ENCODE data around the gene STH.

Gene STH

DNA sequence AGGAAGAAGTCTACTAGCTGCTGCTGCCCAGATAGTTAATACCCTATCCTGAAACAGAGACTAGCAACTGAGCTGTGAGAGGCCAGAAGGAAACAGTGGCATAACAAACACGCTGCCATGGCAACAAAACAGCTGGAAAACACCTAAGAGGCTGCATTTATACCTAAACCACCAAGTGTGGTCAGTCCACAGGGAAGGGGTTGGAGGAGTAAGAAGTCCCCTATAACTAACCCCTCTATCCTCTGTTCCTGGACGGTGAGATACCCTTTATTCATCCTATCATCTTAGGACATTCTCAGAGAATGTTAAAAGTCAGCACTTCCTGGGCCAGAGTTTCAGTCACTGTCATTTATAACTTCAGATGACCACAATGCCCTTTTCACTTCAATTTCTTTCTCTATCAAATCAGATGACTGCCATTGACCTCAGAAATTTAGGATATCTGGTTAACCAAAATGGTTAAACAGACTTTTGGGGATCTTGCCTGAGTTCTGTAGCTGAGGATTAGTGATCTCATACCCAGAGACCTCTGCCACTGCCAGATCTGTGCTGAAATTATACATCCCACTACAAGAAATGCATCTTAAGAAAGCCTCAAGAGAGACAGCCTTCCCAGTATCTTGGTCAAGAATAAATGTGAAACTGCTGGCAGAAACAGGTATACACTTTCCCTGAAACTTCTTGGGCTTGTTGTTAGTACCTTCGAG lies 36.2 kb downstream of the STH start:
- no peaks in the 10 kb centered on the region for H3K27me3 ChIP-seq (ENCODE audit: insufficient read depth, low read length)
- peaks cover 98% of the 10 kb centered on the region for H3K36me3 ChIP-seq (ENCODE audit: insufficient read depth, low read length)

DNA sequence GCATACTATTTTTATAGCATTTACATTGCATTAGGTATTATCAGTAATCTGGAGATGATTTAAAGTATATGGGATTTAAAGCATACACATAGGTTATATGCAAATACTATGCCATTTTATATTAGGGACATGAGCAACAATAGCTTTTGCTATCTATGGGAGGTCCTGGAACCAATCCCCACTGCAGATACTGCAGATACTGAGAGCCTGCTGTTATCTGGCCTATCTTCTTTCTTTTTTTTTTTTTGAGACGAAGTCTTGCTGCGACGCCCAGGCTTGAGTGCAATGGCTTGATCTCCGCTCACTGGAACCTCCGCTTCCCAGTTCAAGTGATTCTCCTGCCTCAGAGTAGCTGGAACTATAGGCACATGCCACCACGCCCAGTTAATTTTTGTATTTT lies 37.4 kb downstream of the STH start:
- Histone ChIP-seq H4K20me1 (ENCODE audit: insufficient read depth, low read length) (no peaks in the 10 kb centered on the region), H3K4me3 (ENCODE audit: low read depth, low read length, poor library complexity, severe bottlenecking) (no peak overlapping the region), H3K4me2 (ENCODE audit: low read length) (no peak overlapping the region), H2AFZ (ENCODE audit: low read length) (no peak overlapping the region), H3K4me1 (ENCODE audit: insufficient read depth, low read length, severe bottlenecking) (no peaks in the 10 kb centered on the region), H3K9me3 (ENCODE audit: low read length) (no peaks in the 10 kb centered on the region), H3F3A (ENCODE audit: insufficient read depth, low read length) (no peaks in the 10 kb centered on the region), H3K36me3 (ENCODE audit: insufficient read depth, low read length) (peaks cover 100% of the 10 kb centered on the region), H3K27me3 (ENCODE audit: insufficient read depth, low read length) (no peaks in the 10 kb centered on the region), H3K79me2 (ENCODE audit: insufficient read depth, low read length) (no peaks in the 10 kb centered on the region), H3K9ac (ENCODE audit: low read length) (no peak overlapping the region), H3K27ac (ENCODE audit: low read depth, low read length, poor library complexity, severe bottlenecking) (no peak overlapping the region), H3K9me2 (ENCODE audit: low read depth, low read length) (no peaks in the 10 kb centered on the region)
- TF ChIP-seq CTCF (IDR thresholded peaks at IDR 0.05; ENCODE audit: low read length): no peak
- TF ChIP-seq EZH2 (IDR thresholded peaks at IDR 0.05; ENCODE audit: borderline replicate concordance, low read length): no peak

More for the DNA sequence above, 36.2 kb downstream of the STH start:
- Histone ChIP-seq H3K4me1 (ENCODE audit: insufficient read depth, low read length, severe bottlenecking) (no peaks in the 10 kb centered on the region), H3K27ac (ENCODE audit: low read depth, low read length, poor library complexity, severe bottlenecking) (no peak overlapping the region), H3F3A (ENCODE audit: insufficient read depth, low read length) (no peaks in the 10 kb centered on the region), H3K9me3 (ENCODE audit: low read length) (no peaks in the 10 kb centered on the region), H3K79me2 (ENCODE audit: insufficient read depth, low read length) (no peaks in the 10 kb centered on the region), H3K9me2 (ENCODE audit: low read depth, low read length) (no peaks in the 10 kb centered on the region), H2AFZ (ENCODE audit: low read length) (no peak overlapping the region), H3K4me2 (ENCODE audit: low read length) (no peak overlapping the region), H3K9ac (ENCODE audit: low read length) (no peak overlapping the region), H3K4me3 (ENCODE audit: low read depth, low read length, poor library complexity, severe bottlenecking) (no peak overlapping the region), H4K20me1 (ENCODE audit: insufficient read depth, low read length) (no peaks in the 10 kb centered on the region)
- TF ChIP-seq EZH2 (IDR thresholded peaks at IDR 0.05; ENCODE audit: borderline replicate concordance, low read length) (no peak), CTCF (IDR thresholded peaks at IDR 0.05; ENCODE audit: low read length) (no peak)

DNA sequence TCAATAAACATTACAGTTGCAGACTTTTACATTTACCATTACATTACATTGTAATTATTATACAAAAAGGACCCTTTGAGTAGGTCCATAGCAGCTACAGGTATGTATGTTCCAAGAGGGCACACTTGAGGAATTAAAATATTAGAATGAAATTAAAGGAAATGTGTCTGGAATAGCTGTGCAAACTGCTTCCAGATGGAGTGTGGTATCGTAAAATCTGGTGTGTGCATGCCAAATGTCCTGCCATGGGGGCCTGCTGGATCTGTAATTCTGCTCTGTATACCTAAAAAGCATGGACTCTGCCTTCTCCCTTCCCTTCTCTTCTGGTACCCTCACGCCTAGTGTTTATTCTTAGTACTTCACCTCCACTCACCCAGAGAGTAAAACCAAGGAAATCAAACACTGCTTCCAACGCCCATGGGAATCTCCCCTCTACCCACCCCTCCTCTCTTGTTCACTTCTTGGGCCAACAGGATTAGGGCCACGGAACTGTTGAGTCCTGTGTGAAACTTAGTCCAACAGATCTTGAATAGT lies 38.7 kb downstream of the STH start:
- no peak overlapping the region for H3K9ac ChIP-seq (ENCODE audit: low read length)
- no peaks in the 10 kb centered on the region for H3K4me1 ChIP-seq (ENCODE audit: insufficient read depth, low read length, severe bottlenecking)
- no peaks in the 10 kb centered on the region for H3K9me2 ChIP-seq (ENCODE audit: low read depth, low read length)
- TF ChIP-seq CTCF (IDR thresholded peaks at IDR 0.05; ENCODE audit: low read length) (no peak), EZH2 (IDR thresholded peaks at IDR 0.05; ENCODE audit: borderline replicate concordance, low read length) (no peak)
- no peak overlapping the region for H3K27ac ChIP-seq (ENCODE audit: low read depth, low read length, poor library complexity, severe bottlenecking)
- no peak overlapping the region for H3K4me2 ChIP-seq (ENCODE audit: low read length)
- H3K27me3 ChIP-seq (ENCODE audit: insufficient read depth, low read length): no peaks in the 10 kb centered on the region
- no peaks in the 10 kb centered on the region for H3K79me2 ChIP-seq (ENCODE audit: insufficient read depth, low read length)
- H3K36me3 ChIP-seq (ENCODE audit: insufficient read depth, low read length): peaks cover 98% of the 10 kb centered on the region
- H3F3A ChIP-seq (ENCODE audit: insufficient read depth, low read length): no peaks in the 10 kb centered on the region
- no peak overlapping the region for H2AFZ ChIP-seq (ENCODE audit: low read length)
- H4K20me1 ChIP-seq (ENCODE audit: insufficient read depth, low read length): no peaks in the 10 kb centered on the region
- no peaks in the 10 kb centered on the region for H3K9me3 ChIP-seq (ENCODE audit: low read length)
- H3K4me3 ChIP-seq (ENCODE audit: low read depth, low read length, poor library complexity, severe bottlenecking): no peak overlapping the region

Data from OCI-LY1 (cell line).